HepG2 (cell line): ENCODE measurements around the gene IGFBP5. TPM values are rescaled to one million over a fixed set of nuclear protein-coding genes. Genes with fewer than 3 reads are reported as not detected.

ENCODE experiments used
- ATAC-seq: fragments of 200-7000 bp; cut with Tn5 transposase; 3 replicates; pipeline ENCODE4 v1.9.1; 2020; ENCODE audit warnings: mild to moderate bottlenecking, moderate library complexity
- BruUV-seq: library from RNA; stranded (reverse); fragments of 400-500 nt; replicated peaks from 2 replicates; lab custom pipeline; 2021; lab: Mats Ljungman, UMichigan
- CTCF ChIA-PET: fragments of 300-600 bp; formaldehyde crosslinking; extraction: SDS; loops from one replicate; lab custom pipeline; 2021; ENCODE audit warnings: low total read pairs, inconsistent platforms, low intra/inter-chr PET ratio; lab: Yijun Ruan, JAX
- POLR2A ChIA-PET: fragments of 350-600 bp; sonication (Branson Sonifier 250); formaldehyde crosslinking; loops from one replicate; lab custom pipeline; 2020; ENCODE audit warnings: antibody characterized with exemption, inconsistent platforms; lab: Yijun Ruan, JAX
- DNase-seq: peaks from one replicate; pipeline ENCODE4 v3.0.0-alpha.2; 2015; ENCODE audit warnings: low spot score
- FAIRE-seq: peaks from 3 replicates; lab custom pipeline; 2011; peaks lifted over from hg19 to GRCh38; lab: Jason Lieb, UNC
- H2AFZ ChIP-seq: one replicate; pipeline ENCODE4 v1.6.1; 2011; ENCODE audit warnings: low read length, inconsistent platforms
- H3K27ac ChIP-seq: fragments of 300-600 bp; 3 replicates; pipeline ENCODE4 v1.8.0; 2011; ENCODE audit warnings: mixed run types, mild to moderate bottlenecking, mixed read lengths, low read length, inconsistent platforms; ENCODE audit not compliant: insufficient read depth; ENCODE audit errors: extremely low read length
- H3K27me3 ChIP-seq, 2 experiments: fragments of 200-600 bp in 1 of 2; 2 replicates in 1 of 2; 3 replicates in 1 of 2; pipeline versions ENCODE4 v1.6.0 to v1.8.0; 2011; ENCODE audit warnings: low read length in 2 of 2, mild to moderate bottlenecking in 2 of 2, moderate library complexity in 2 of 2, inconsistent platforms in 1 of 2; ENCODE audit not compliant: insufficient read depth in 2 of 2, control insufficient read depth in 1 of 2
- H3K36me3 ChIP-seq, 2 experiments: fragments of 200-600 bp in 1 of 2; replicated peaks in 1 of 2; 2 replicates in 1 of 2; 3 replicates in 1 of 2; pipeline versions ENCODE4 v1.5.1 to v1.8.0; 2011; ENCODE audit warnings: low read length in 2 of 2, inconsistent platforms in 1 of 2; ENCODE audit not compliant: insufficient read depth in 2 of 2, control insufficient read depth in 1 of 2
- H3K4me1 ChIP-seq: 2 replicates; pipeline ENCODE4 v1.5.1; 2012; ENCODE audit warnings: low read length, inconsistent platforms; ENCODE audit not compliant: insufficient read depth
- H3K4me2 ChIP-seq: 2 replicates; pipeline ENCODE4 v1.6.0; 2011; ENCODE audit warnings: low read depth, low read length, inconsistent platforms
- H3K4me3 ChIP-seq, 3 experiments: fragments of 200-600 bp in 1 of 3; sonication (generic), shearing (Covaris generic) in 1 of 3; replicated peaks in 1 of 3; 2 replicates each; pipeline ENCODE4 v1.5.1; 2011 to 2016; ENCODE audit warnings: low read length in 3 of 3, inconsistent platforms in 2 of 3, low read depth in 2 of 3, mild to moderate bottlenecking in 2 of 3, control low read depth in 1 of 3, mixed read lengths in 1 of 3; ENCODE audit not compliant: insufficient read depth in 1 of 3
- H3K79me2 ChIP-seq: one replicate; pipeline ENCODE4 v1.6.1; 2011; ENCODE audit warnings: low read length, inconsistent platforms; ENCODE audit not compliant: insufficient read depth
- H3K9ac ChIP-seq: 2 replicates; pipeline ENCODE4 v1.6.0; 2011; ENCODE audit warnings: mild to moderate bottlenecking, low read depth, low read length, inconsistent platforms; ENCODE audit not compliant: insufficient read depth
- H3K9me3 ChIP-seq: 2 replicates; pipeline ENCODE4 v1.5.1; 2012; ENCODE audit warnings: mild to moderate bottlenecking, low read length
- H4K20me1 ChIP-seq: 2 replicates; pipeline ENCODE4 v1.6.0; 2011; ENCODE audit warnings: inconsistent platforms, mild to moderate bottlenecking, low read length, moderate library complexity; ENCODE audit not compliant: insufficient read depth
- ATRX ChIP-seq: sonication (generic); formaldehyde crosslinking; IDR thresholded peaks from 2 replicates; pipeline ENCODE4 v1.4.0; 2020; ENCODE audit warnings: missing genetic modification reagents, borderline replicate concordance
- EEA1 ChIP-seq: sonication (generic); formaldehyde crosslinking; IDR thresholded peaks from 2 replicates; pipeline ENCODE4 v1.5.1; 2020; ENCODE audit warnings: mild to moderate bottlenecking, missing genetic modification reagents, borderline replicate concordance
- HNRNPLL ChIP-seq: fragments of 200-400 bp; formaldehyde crosslinking; IDR thresholded peaks from 2 replicates; pipeline ENCODE4 v1.6.1; 2017; ENCODE audit warnings: mild to moderate bottlenecking, low read depth, low read length; ENCODE audit not compliant: poor library complexity, severe bottlenecking
- SNRNP70 ChIP-seq: fragments of 200-400 bp; formaldehyde crosslinking; IDR thresholded peaks from 2 replicates; pipeline ENCODE4 v1.6.1; 2017; ENCODE audit warnings: mild to moderate bottlenecking, low read depth, low read length, moderate library complexity
- XBP1 ChIP-seq: sonication (generic); formaldehyde crosslinking; IDR thresholded peaks from 2 replicates; pipeline ENCODE4 v1.5.0; 2020; ENCODE audit warnings: missing genetic modification reagents
- ZBTB39 ChIP-seq: sonication (generic); formaldehyde crosslinking; IDR thresholded peaks from 2 replicates; pipeline ENCODE4 v1.5.0; 2020; ENCODE audit warnings: missing genetic modification reagents
- ZNF160 ChIP-seq: sonication (generic); formaldehyde crosslinking; IDR thresholded peaks from 2 replicates; pipeline ENCODE4 v1.8.0; 2022; ENCODE audit warnings: mild to moderate bottlenecking, inconsistent platforms, missing genetic modification reagents
- ZNF496 ChIP-seq: sonication (generic); formaldehyde crosslinking; IDR thresholded peaks from 2 replicates; pipeline ENCODE4 v1.8.1; 2023; ENCODE audit warnings: mild to moderate bottlenecking, moderate library complexity, missing genetic modification reagents; ENCODE audit not compliant: insufficient replicate concordance
- ZNF607 ChIP-seq: sonication (generic); formaldehyde crosslinking; IDR thresholded peaks from 2 replicates; pipeline ENCODE4 v1.5.1; 2020; ENCODE audit warnings: missing genetic modification reagents, mild to moderate bottlenecking, borderline replicate concordance
- ZNF782 ChIP-seq: sonication (generic); formaldehyde crosslinking; IDR thresholded peaks from 2 replicates; pipeline ENCODE4 v1.4.0; 2020; ENCODE audit warnings: missing genetic modification reagents, mild to moderate bottlenecking, borderline replicate concordance
- WGBS: methylation state at CpG from one replicate; pipeline ENCODE4 v1.1.6; 2017; ENCODE audit warnings: low lambda C conversion rate; 5-methylcytosine and 5-hydroxymethylcytosine counted together
- in situ Hi-C: cut with HindIII; loops from 2 replicates; pipeline ENCODE4 v1.10.0; 2017; ENCODE audit warnings: low pct_unique_long_range_greater_than_20kb; ENCODE audit not compliant: extremely low pct_ligation_motif_present
- intact Hi-C: fragments of 100-400 bp; cut with micrococcal nuclease; formaldehyde crosslinking; loops from one replicate; pipeline ENCODE4 v1.10.0; 2022; ENCODE audit not compliant: unreplicated experiment
- polyA plus RNA-seq, 8 experiments: library from polyadenylated mRNA; depleted of rRNA in 3 of 8; stranded (reverse) in 7 of 8; unstranded in 1 of 8; fragments of >200 nt; fragmentation: Illumina TruSeq in 4 of 8; extraction: Trizol in 4 of 8; gene quantifications; 2 replicates each; pipeline versions ENCODE4 v1.2.1 to v1.2.3, GENCODE V29; 2011 to 2016; ENCODE audit warnings: low read depth in 4 of 8, missing spikeins in 1 of 8, mixed read lengths in 1 of 8; ENCODE audit not compliant: insufficient read depth in 1 of 8
- total RNA-seq, 5 experiments: library from RNA; depleted of rRNA; stranded (reverse); fragments of >200 nt; fragmentation: Illumina TruSeq; extraction: Trizol; gene quantifications; 2 replicates each; pipeline ENCODE4 v1.2.3, GENCODE V29; 2016; ENCODE audit warnings: low read depth in 1 of 5
- TF ChIP-seq, protein P1 (sequence below): sonication (generic); formaldehyde crosslinking; IDR thresholded peaks from 2 replicates; pipeline ENCODE4 v1.5.0; 2020; ENCODE audit warnings: missing genetic modification reagents, mild to moderate bottlenecking, borderline replicate concordance
- TF ChIP-seq, protein P2 (sequence below): sonication (generic); formaldehyde crosslinking; IDR thresholded peaks from 2 replicates; pipeline ENCODE4 v1.5.1; 2020; ENCODE audit warnings: mild to moderate bottlenecking, missing genetic modification reagents, borderline replicate concordance
- TF ChIP-seq, protein P3 (sequence below), 2 experiments: sonication (generic) in 1 of 2; formaldehyde crosslinking in 1 of 2; IDR thresholded peaks; 2 replicates each; pipeline versions ENCODE4 v1.5.1 to v1.6.1; 2011 to 2020; ENCODE audit warnings: borderline replicate concordance in 1 of 2, low read depth in 1 of 2, low read length in 1 of 2, mild to moderate bottlenecking in 1 of 2, missing genetic modification reagents in 1 of 2, moderate library complexity in 1 of 2

The IGFBP5 gene
- total and polyA plus RNA-seq, 2 of the 13 experiments (the other 11 are each of a cell fraction or from before 2014, with no cell fraction given), result 0.15 TPM; not detected in 1

GRCh38 chr2:216676630-216677029, 18.7 kb downstream of the IGFBP5 start:
- Histone ChIP-seq H3K79me2 (no peaks in the 10 kb centered on the region), H3K4me2 (no peak overlapping the region), H4K20me1 (no peaks in the 10 kb centered on the region), H3K4me3 (no peak overlapping the region), H3K27ac (no peak overlapping the region), H2AFZ (no peak overlapping the region), H3K27me3 (peaks cover 9 to 86% of the 10 kb centered on the region in 2 experiments), H3K4me1 (peaks cover 6% of the 10 kb centered on the region), H3K36me3 (no peaks in the 10 kb centered on the region), H3K9ac (no peak overlapping the region), H3K9me3 (no peaks in the 10 kb centered on the region)
- POLR2A ChIA-PET, result no interaction called here
- 35% methylated on average over 17 of the region's 17 CpGs for WGBS
- FAIRE-seq, result no peak
- in situ Hi-C loops, result no loop called here
- BruUV-seq, result no TSS peak
- no peak for DNase-seq
- intact Hi-C loops, result no loop called here
- TF ChIP-seq ZNF160 (CRISPR knock-in tag) (no peak), XBP1 (no peak), ATRX (CRISPR knock-in tag) (no peak), ZNF496 (no peak), HNRNPLL (no peak), SNRNP70 (no peak), ZNF782 (no peak), ZBTB39 (no peak), ZNF607 (CRISPR knock-in tag) (no peak), EEA1 (CRISPR knock-in tag) (no peak)
- TF ChIP-seq, protein P1, sequence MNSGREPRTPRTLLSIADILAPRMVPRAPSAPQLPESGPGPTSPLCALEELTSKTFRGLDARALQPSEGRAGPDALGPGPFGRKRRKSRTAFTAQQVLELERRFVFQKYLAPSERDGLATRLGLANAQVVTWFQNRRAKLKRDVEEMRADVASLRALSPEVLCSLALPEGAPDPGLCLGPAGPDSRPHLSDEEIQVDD (CRISPR knock-in tag), result no peak
- TF ChIP-seq, protein P2, sequence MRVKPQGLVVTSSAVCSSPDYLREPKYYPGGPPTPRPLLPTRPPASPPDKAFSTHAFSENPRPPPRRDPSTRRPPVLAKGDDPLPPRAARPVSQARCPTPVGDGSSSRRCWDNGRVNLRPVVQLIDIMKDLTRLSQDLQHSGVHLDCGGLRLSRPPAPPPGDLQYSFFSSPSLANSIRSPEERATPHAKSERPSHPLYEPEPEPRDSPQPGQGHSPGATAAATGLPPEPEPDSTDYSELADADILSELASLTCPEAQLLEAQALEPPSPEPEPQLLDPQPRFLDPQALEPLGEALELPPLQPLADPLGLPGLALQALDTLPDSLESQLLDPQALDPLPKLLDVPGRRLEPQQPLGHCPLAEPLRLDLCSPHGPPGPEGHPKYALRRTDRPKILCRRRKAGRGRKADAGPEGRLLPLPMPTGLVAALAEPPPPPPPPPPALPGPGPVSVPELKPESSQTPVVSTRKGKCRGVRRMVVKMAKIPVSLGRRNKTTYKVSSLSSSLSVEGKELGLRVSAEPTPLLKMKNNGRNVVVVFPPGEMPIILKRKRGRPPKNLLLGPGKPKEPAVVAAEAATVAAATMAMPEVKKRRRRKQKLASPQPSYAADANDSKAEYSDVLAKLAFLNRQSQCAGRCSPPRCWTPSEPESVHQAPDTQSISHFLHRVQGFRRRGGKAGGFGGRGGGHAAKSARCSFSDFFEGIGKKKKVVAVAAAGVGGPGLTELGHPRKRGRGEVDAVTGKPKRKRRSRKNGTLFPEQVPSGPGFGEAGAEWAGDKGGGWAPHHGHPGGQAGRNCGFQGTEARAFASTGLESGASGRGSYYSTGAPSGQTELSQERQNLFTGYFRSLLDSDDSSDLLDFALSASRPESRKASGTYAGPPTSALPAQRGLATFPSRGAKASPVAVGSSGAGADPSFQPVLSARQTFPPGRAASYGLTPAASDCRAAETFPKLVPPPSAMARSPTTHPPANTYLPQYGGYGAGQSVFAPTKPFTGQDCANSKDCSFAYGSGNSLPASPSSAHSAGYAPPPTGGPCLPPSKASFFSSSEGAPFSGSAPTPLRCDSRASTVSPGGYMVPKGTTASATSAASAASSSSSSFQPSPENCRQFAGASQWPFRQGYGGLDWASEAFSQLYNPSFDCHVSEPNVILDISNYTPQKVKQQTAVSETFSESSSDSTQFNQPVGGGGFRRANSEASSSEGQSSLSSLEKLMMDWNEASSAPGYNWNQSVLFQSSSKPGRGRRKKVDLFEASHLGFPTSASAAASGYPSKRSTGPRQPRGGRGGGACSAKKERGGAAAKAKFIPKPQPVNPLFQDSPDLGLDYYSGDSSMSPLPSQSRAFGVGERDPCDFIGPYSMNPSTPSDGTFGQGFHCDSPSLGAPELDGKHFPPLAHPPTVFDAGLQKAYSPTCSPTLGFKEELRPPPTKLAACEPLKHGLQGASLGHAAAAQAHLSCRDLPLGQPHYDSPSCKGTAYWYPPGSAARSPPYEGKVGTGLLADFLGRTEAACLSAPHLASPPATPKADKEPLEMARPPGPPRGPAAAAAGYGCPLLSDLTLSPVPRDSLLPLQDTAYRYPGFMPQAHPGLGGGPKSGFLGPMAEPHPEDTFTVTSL (CRISPR knock-in tag), result no peak
- TF ChIP-seq, protein P3, sequence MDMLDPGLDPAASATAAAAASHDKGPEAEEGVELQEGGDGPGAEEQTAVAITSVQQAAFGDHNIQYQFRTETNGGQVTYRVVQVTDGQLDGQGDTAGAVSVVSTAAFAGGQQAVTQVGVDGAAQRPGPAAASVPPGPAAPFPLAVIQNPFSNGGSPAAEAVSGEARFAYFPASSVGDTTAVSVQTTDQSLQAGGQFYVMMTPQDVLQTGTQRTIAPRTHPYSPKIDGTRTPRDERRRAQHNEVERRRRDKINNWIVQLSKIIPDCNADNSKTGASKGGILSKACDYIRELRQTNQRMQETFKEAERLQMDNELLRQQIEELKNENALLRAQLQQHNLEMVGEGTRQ (IDR thresholded peaks at IDR 0.05; ENCODE audit: low read depth, low read length), result no peak
- TF ChIP-seq, protein P3 (CRISPR knock-in tag; IDR thresholded peaks at IDR 0.05; ENCODE audit: borderline replicate concordance), result no peak
- no peak for ATAC-seq
- CTCF ChIA-PET, result no interaction called here
